Stimulated activated naive CD4-positive, alpha-beta T cell treated with Interleukin-2 at 50 U/mL for 16 hours (primary cell): ENCODE measurements around the gene UFSP1.

Experiments
- DNase-seq: peaks from one replicate; lab custom pipeline; 2025; lab: John Stamatoyannopoulos, UW

Gene UFSP1

GRCh38 chr7:100895956-100896731 is 6.6 kb upstream of the UFSP1 start:
- peak; percentile 22 for DNase-seq

GRCh38 chr7:100895701-100895955 is 6.1 kb upstream of the UFSP1 start, which contains the start of gene ACHE:
Gene ACHE (minus strand): TSS chr7:100895888. CDS start chr7:100894232, 1,656 bp downstream.
- no peak for DNase-seq

- peak; percentile 18 for DNase-seq
These were observed 5.6 kb upstream of the UFSP1 start for GRCh38 chr7:100894860-100895700.

- DNase-seq, result no peak
These were observed 4.6 kb upstream of the UFSP1 start for GRCh38 chr7:100893910-100894721.

- DNase-seq, result no peak
These were observed 3.9 kb upstream of the UFSP1 start for GRCh38 chr7:100893318-100893895.

- no peak for DNase-seq
These were observed 3.1 kb upstream of the UFSP1 start for GRCh38 chr7:100892364-100893317.

GRCh38 chr7:100891568-100892247 is 2.2 kb upstream of the UFSP1 start:
- no peak for DNase-seq

- DNase-seq, result no peak
These were observed 1.4 kb upstream of the UFSP1 start for GRCh38 chr7:100890653-100891567.

GRCh38 chr7:100888291-100888987 is 1.1 kb downstream of the UFSP1 start:
- no peak for DNase-seq

- DNase-seq, result peak; percentile 36
These were observed 1.8 kb downstream of the UFSP1 start for GRCh38 chr7:100887516-100888290.

- DNase-seq, result peak; percentile 8
These were observed 2.5 kb downstream of the UFSP1 start for GRCh38 chr7:100886936-100887515.

GRCh38 chr7:100886142-100886935 is 3.2 kb downstream of the UFSP1 start:
- DNase-seq, result no peak

- DNase-seq, result no peak
These were observed 3.9 kb downstream of the UFSP1 start for GRCh38 chr7:100885440-100886141.

- peak; percentile 15 for DNase-seq
These were observed 4.6 kb downstream of the UFSP1 start for GRCh38 chr7:100884736-100885439.

- DNase-seq, result no peak
These were observed 6.6 kb downstream of the UFSP1 start for GRCh38 chr7:100882785-100883526.
